Stimulated activated naive B cell treated with anti-CD40 and anti-IgM and Interleukin-4, amounts not matched to agents 10 μg/mL and 1 μg/mL and 100 μg/mL, for 72 hours (primary cell): ENCODE measurements around the gene MAG.

ENCODE experiments used
- ATAC-seq, 2 donors: fragments of 150-1000 bp; cut with Tn5 transposase; replicated peaks; 2 replicates each; pipeline ENCODE4 v1.10.0; 2021; ENCODE audit warnings: moderate library complexity in 1 of 2
- DNase-seq: peaks from one replicate; pipeline ENCODE4 v3.0.0; 2021
- H3K27ac Mint-ChIP-seq: one replicate; pipeline ENCODE4 v1.8.0; 2022; ENCODE audit warnings: mild to moderate bottlenecking, mixed read lengths
- H3K27me3 Mint-ChIP-seq, 2 donors: one replicate each; pipeline ENCODE4 v1.8.0; 2022; ENCODE audit warnings: mixed read lengths in 2 of 2
- H3K36me3 Mint-ChIP-seq, 2 donors: one replicate each; pipeline ENCODE4 v1.8.0; 2022; ENCODE audit warnings: mixed read lengths in 2 of 2, mild to moderate bottlenecking in 1 of 2
- H3K4me1 Mint-ChIP-seq, 2 donors: one replicate each; pipeline ENCODE4 v1.8.0; 2022; ENCODE audit warnings: mixed read lengths in 2 of 2, mild to moderate bottlenecking in 1 of 2
- H3K4me3 Mint-ChIP-seq, 2 donors: one replicate each; pipeline ENCODE4 v1.8.0; 2022; ENCODE audit warnings: mild to moderate bottlenecking in 2 of 2, mixed read lengths in 2 of 2, moderate library complexity in 1 of 2
- H3K9me3 Mint-ChIP-seq, 2 donors: one replicate each; pipeline ENCODE4 v1.8.0; 2022; ENCODE audit warnings: mixed read lengths in 2 of 2, mild to moderate bottlenecking in 1 of 2

MAG gene

GRCh38 chr19:35306473-35307246 lies 14.7 kb downstream of the MAG start:
- H3K9me3 Mint-ChIP-seq: no peaks in the 10 kb centered on the region
- peak; percentile 55 to 63 for ATAC-seq
- H3K27ac Mint-ChIP-seq: no peak overlapping the region
- peaks cover 44 to 58% of the 10 kb centered on the region in 2 donors for H3K4me1 Mint-ChIP-seq
- H3K36me3 Mint-ChIP-seq: no peaks in the 10 kb centered on the region
- H3K27me3 Mint-ChIP-seq: no peaks in the 10 kb centered on the region
- no peak for DNase-seq
- no peak overlapping the region for H3K4me3 Mint-ChIP-seq

- ATAC-seq (no peak), DNase-seq (no peak)
- Mint-ChIP-seq H3K9me3 (no peaks in the 10 kb centered on the region), H3K4me1 (peaks cover 49 to 68% of the 10 kb centered on the region in 2 donors), H3K27me3 (no peaks in the 10 kb centered on the region), H3K36me3 (no peaks in the 10 kb centered on the region), H3K27ac (peak overlapping the region; percentile 48), H3K4me3 (no peak overlapping the region)
These were observed 16.0 kb downstream of the MAG start for GRCh38 chr19:35307931-35308330.

- no peaks in the 10 kb centered on the region for H3K9me3 Mint-ChIP-seq
- no peak for DNase-seq
- no peaks in the 10 kb centered on the region for H3K27me3 Mint-ChIP-seq
- peaks cover 50 to 75% of the 10 kb centered on the region in 2 donors for H3K4me1 Mint-ChIP-seq
- ATAC-seq: no peak
- H3K27ac Mint-ChIP-seq: no peak overlapping the region
- no peak overlapping the region for H3K4me3 Mint-ChIP-seq
- no peaks in the 10 kb centered on the region for H3K36me3 Mint-ChIP-seq
These were observed 16.9 kb downstream of the MAG start for GRCh38 chr19:35308910-35309309.

- Mint-ChIP-seq H3K4me3 (no peak overlapping the region), H3K27me3 (no peaks in the 10 kb centered on the region), H3K27ac (no peak overlapping the region), H3K4me1 (peaks cover 52 to 81% of the 10 kb centered on the region in 2 donors), H3K36me3 (no peaks in the 10 kb centered on the region), H3K9me3 (no peaks in the 10 kb centered on the region)
- DNase-seq (no peak), ATAC-seq (no peak)
These were observed 17.7 kb downstream of the MAG start for GRCh38 chr19:35309481-35310279.

GRCh38 chr19:35310331-35310730 lies 18.4 kb downstream of the MAG start:
- H3K9me3 Mint-ChIP-seq: no peaks in the 10 kb centered on the region
- no peak for DNase-seq
- no peaks in the 10 kb centered on the region for H3K27me3 Mint-ChIP-seq
- no peak for ATAC-seq
- peaks cover 50 to 81% of the 10 kb centered on the region in 2 donors for H3K4me1 Mint-ChIP-seq
- no peak overlapping the region for H3K4me3 Mint-ChIP-seq
- H3K27ac Mint-ChIP-seq: peak overlapping the region; percentile 71
- H3K36me3 Mint-ChIP-seq: no peaks in the 10 kb centered on the region

- Mint-ChIP-seq H3K4me1 (peaks cover 51 to 79% of the 10 kb centered on the region in 2 donors), H3K4me3 (no peak overlapping the region), H3K27ac (peak overlapping the region; percentile 57), H3K36me3 (no peaks in the 10 kb centered on the region), H3K9me3 (no peaks in the 10 kb centered on the region), H3K27me3 (no peaks in the 10 kb centered on the region)
- no peak for ATAC-seq
- no peak for DNase-seq
These were observed 19.0 kb downstream of the MAG start for GRCh38 chr19:35310811-35311465.

- no peak for ATAC-seq
- no peaks in the 10 kb centered on the region for H3K36me3 Mint-ChIP-seq
- DNase-seq: no peak
- no peaks in the 10 kb centered on the region for H3K27me3 Mint-ChIP-seq
- H3K4me1 Mint-ChIP-seq: peaks cover 51 to 80% of the 10 kb centered on the region in 2 donors
- H3K9me3 Mint-ChIP-seq: no peaks in the 10 kb centered on the region
- H3K4me3 Mint-ChIP-seq: no peak overlapping the region
- peak overlapping the region; percentile 82 for H3K27ac Mint-ChIP-seq
These were observed 20.1 kb downstream of the MAG start for GRCh38 chr19:35311901-35312665.

GRCh38 chr19:35313587-35313986 lies 21.6 kb downstream of the MAG start:
- no peak overlapping the region for H3K4me3 Mint-ChIP-seq
- peaks cover 51 to 80% of the 10 kb centered on the region in 2 donors for H3K4me1 Mint-ChIP-seq
- ATAC-seq (no peak), DNase-seq (no peak)
- no peaks in the 10 kb centered on the region for H3K9me3 Mint-ChIP-seq
- H3K36me3 Mint-ChIP-seq: no peaks in the 10 kb centered on the region
- H3K27me3 Mint-ChIP-seq: no peaks in the 10 kb centered on the region
- H3K27ac Mint-ChIP-seq: peak overlapping the region; percentile 85

- Mint-ChIP-seq H3K27ac (no peak overlapping the region), H3K4me3 (no peak overlapping the region), H3K4me1 (peaks cover 51 to 80% of the 10 kb centered on the region in 2 donors), H3K27me3 (no peaks in the 10 kb centered on the region), H3K36me3 (no peaks in the 10 kb centered on the region), H3K9me3 (no peaks in the 10 kb centered on the region)
- ATAC-seq: no peak
- no peak for DNase-seq
These were observed 22.1 kb downstream of the MAG start for GRCh38 chr19:35314031-35314430.

- H3K4me1 Mint-ChIP-seq: peaks cover 48 to 83% of the 10 kb centered on the region in 2 donors
- H3K27me3 Mint-ChIP-seq: no peaks in the 10 kb centered on the region
- H3K27ac Mint-ChIP-seq: peak overlapping the region; percentile 47
- no peaks in the 10 kb centered on the region for H3K9me3 Mint-ChIP-seq
- no peaks in the 10 kb centered on the region for H3K36me3 Mint-ChIP-seq
- DNase-seq: no peak
- no peak overlapping the region for H3K4me3 Mint-ChIP-seq
- ATAC-seq: no peak
These were observed 23.0 kb downstream of the MAG start for GRCh38 chr19:35314858-35315470.

- ATAC-seq (no peak), DNase-seq (no peak)
- H3K4me1 Mint-ChIP-seq: peaks cover 51 to 85% of the 10 kb centered on the region in 2 donors
- H3K4me3 Mint-ChIP-seq: no peak overlapping the region
- H3K36me3 Mint-ChIP-seq: no peaks in the 10 kb centered on the region
- no peaks in the 10 kb centered on the region for H3K27me3 Mint-ChIP-seq
- H3K27ac Mint-ChIP-seq: no peak overlapping the region
- H3K9me3 Mint-ChIP-seq: no peaks in the 10 kb centered on the region
These were observed 23.9 kb downstream of the MAG start for GRCh38 chr19:35315883-35316282.

GRCh38 chr19:35316560-35316959 lies 24.6 kb downstream of the MAG start:
- Mint-ChIP-seq H3K27me3 (no peaks in the 10 kb centered on the region), H3K9me3 (no peaks in the 10 kb centered on the region), H3K36me3 (no peaks in the 10 kb centered on the region), H3K4me1 (peaks cover 53 to 85% of the 10 kb centered on the region in 2 donors), H3K27ac (no peak overlapping the region), H3K4me3 (no peak overlapping the region)
- DNase-seq (no peak), ATAC-seq (no peak)

GRCh38 chr19:35317464-35318043 lies 25.6 kb downstream of the MAG start:
- Mint-ChIP-seq H3K4me3 (no peak overlapping the region), H3K4me1 (peaks cover 52 to 88% of the 10 kb centered on the region in 2 donors), H3K36me3 (no peaks in the 10 kb centered on the region), H3K9me3 (peaks cover 0 to 2% of the 10 kb centered on the region in 2 donors), H3K27ac (peak overlapping the region; percentile 65), H3K27me3 (no peaks in the 10 kb centered on the region)
- ATAC-seq: no peak
- no peak for DNase-seq
